ENCODE measurements around the gene ITIH1. TPM values are rescaled to one million over a fixed set of nuclear protein-coding genes. Genes with fewer than 3 reads are reported as not detected.

The ITIH1 gene
- total RNA-seq, 1 donor from 2014 or later, result not detected

- intact Hi-C loops (cut with micrococcal nuclease), result no loop called here
These were observed 12.9 kb downstream of the ITIH1 start for GRCh38 chr3:52790337-52790736.

- intact Hi-C loops (cut with micrococcal nuclease), result no loop called here
These were observed 13.3 kb downstream of the ITIH1 start for GRCh38 chr3:52790741-52791140.

- intact Hi-C loops (cut with micrococcal nuclease), result no loop called here
These were observed 14.0 kb downstream of the ITIH1 start for GRCh38 chr3:52791366-52791765.

GRCh38 chr3:52791928-52792327 is 14.5 kb downstream of the ITIH1 start:
- intact Hi-C loops (cut with micrococcal nuclease), result no loop called here

GRCh38 chr3:52792413-52792812 is 15.0 kb downstream of the ITIH1 start:
- intact Hi-C loops (cut with micrococcal nuclease), result no loop called here

GRCh38 chr3:52792961-52793695 is 15.7 kb downstream of the ITIH1 start:
- intact Hi-C loops (cut with micrococcal nuclease), result no loop called here

GRCh38 chr3:52793702-52794611 is 16.6 kb downstream of the ITIH1 start:
- intact Hi-C loops (cut with micrococcal nuclease), result no loop called here

GRCh38 chr3:52794612-52795099 is 17.3 kb downstream of the ITIH1 start, which contains the start of gene ITIH3:
TSS of gene ITIH3 (plus strand) at chr3:52794796. CDS start at chr3:52794804, 8 bp downstream.
- intact Hi-C loops (cut with micrococcal nuclease), result no loop called here

- intact Hi-C loops (cut with micrococcal nuclease), result no loop called here
These were observed 18.0 kb downstream of the ITIH1 start for GRCh38 chr3:52795298-52795900.

- intact Hi-C loops (cut with micrococcal nuclease), result no loop called here
These were observed 19.0 kb downstream of the ITIH1 start for GRCh38 chr3:52796411-52796810.

- intact Hi-C loops (cut with micrococcal nuclease), result no loop called here
These were observed 21.1 kb downstream of the ITIH1 start for GRCh38 chr3:52798376-52798977.

GRCh38 chr3:52798978-52799476 is 21.6 kb downstream of the ITIH1 start:
- intact Hi-C loops (cut with micrococcal nuclease), result no loop called here

GRCh38 chr3:52800079-52800478 is 22.7 kb downstream of the ITIH1 start:
- intact Hi-C loops (cut with micrococcal nuclease), result no loop called here

GRCh38 chr3:52801839-52802238 is 24.4 kb downstream of the ITIH1 start:
- intact Hi-C loops (cut with micrococcal nuclease), result no loop called here

GRCh38 chr3:52805270-52806039 is 28.1 kb downstream of the ITIH1 start:
- intact Hi-C loops (cut with micrococcal nuclease), result no loop called here

- intact Hi-C loops (cut with micrococcal nuclease), result no loop called here
These were observed 31.8 kb downstream of the ITIH1 start for GRCh38 chr3:52809149-52809548.

- intact Hi-C loops (cut with micrococcal nuclease), result no loop called here
These were observed 32.4 kb downstream of the ITIH1 start for GRCh38 chr3:52809662-52810377.

GRCh38 chr3:52810923-52811322 is 33.5 kb downstream of the ITIH1 start:
- intact Hi-C loops (cut with micrococcal nuclease), result no loop called here

- intact Hi-C loops (cut with micrococcal nuclease), result no loop called here
These were observed 34.1 kb downstream of the ITIH1 start for GRCh38 chr3:52811452-52812011.
